Panc1 (cell line): ENCODE data around the gene ACACB.

Experiments
- POLR2AphosphoS5 ChIP-seq: IDR thresholded peaks from 2 replicates; pipeline ENCODE4 v1.6.1; 2012; ENCODE audit warnings: mild to moderate bottlenecking, low read depth, low read length, moderate library complexity
- TF ChIP-seq, protein P1 (sequence below), 2 experiments: IDR thresholded peaks; 2 replicates each; pipeline ENCODE4 v1.6.1; 2011 to 2012; ENCODE audit warnings: low read depth in 2 of 2, control low read depth in 1 of 2, low read length in 1 of 2, mild to moderate bottlenecking in 1 of 2, moderate library complexity in 1 of 2; ENCODE audit not compliant: insufficient read depth in 1 of 2
- TF ChIP-seq, protein P2 (sequence below): fragments of 450-650 bp; IDR thresholded peaks from 2 replicates; pipeline ENCODE4 v1.5.1; 2017; ENCODE audit warnings: mild to moderate bottlenecking

DNA sequence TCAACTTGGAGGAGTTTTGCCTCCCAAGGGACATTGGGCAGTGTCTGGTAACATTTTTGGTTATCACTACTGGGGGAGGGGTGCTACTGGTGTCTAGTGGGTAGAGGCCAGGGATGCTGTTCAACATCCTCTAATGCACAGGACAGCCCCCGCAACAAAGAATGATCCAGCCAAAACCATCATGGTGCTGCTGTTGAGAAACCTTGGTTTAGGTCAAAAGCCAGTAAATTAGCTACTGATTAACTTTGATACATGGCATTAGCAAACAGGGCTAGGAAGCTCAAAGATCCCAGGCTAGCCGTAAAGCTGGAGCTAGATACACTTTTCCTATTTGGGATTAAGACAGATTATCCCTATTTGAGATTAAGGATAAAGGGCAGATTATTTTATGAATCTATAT is 32.0 kb upstream of the ACACB start:
- TF ChIP-seq, protein P1, sequence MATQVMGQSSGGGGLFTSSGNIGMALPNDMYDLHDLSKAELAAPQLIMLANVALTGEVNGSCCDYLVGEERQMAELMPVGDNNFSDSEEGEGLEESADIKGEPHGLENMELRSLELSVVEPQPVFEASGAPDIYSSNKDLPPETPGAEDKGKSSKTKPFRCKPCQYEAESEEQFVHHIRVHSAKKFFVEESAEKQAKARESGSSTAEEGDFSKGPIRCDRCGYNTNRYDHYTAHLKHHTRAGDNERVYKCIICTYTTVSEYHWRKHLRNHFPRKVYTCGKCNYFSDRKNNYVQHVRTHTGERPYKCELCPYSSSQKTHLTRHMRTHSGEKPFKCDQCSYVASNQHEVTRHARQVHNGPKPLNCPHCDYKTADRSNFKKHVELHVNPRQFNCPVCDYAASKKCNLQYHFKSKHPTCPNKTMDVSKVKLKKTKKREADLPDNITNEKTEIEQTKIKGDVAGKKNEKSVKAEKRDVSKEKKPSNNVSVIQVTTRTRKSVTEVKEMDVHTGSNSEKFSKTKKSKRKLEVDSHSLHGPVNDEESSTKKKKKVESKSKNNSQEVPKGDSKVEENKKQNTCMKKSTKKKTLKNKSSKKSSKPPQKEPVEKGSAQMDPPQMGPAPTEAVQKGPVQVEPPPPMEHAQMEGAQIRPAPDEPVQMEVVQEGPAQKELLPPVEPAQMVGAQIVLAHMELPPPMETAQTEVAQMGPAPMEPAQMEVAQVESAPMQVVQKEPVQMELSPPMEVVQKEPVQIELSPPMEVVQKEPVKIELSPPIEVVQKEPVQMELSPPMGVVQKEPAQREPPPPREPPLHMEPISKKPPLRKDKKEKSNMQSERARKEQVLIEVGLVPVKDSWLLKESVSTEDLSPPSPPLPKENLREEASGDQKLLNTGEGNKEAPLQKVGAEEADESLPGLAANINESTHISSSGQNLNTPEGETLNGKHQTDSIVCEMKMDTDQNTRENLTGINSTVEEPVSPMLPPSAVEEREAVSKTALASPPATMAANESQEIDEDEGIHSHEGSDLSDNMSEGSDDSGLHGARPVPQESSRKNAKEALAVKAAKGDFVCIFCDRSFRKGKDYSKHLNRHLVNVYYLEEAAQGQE (IDR thresholded peaks at IDR 0.05; ENCODE audit: insufficient read depth in 1 of 2, low read depth in 2 of 2, low read length in 1 of 2): no peak
- TF ChIP-seq, protein P2, sequence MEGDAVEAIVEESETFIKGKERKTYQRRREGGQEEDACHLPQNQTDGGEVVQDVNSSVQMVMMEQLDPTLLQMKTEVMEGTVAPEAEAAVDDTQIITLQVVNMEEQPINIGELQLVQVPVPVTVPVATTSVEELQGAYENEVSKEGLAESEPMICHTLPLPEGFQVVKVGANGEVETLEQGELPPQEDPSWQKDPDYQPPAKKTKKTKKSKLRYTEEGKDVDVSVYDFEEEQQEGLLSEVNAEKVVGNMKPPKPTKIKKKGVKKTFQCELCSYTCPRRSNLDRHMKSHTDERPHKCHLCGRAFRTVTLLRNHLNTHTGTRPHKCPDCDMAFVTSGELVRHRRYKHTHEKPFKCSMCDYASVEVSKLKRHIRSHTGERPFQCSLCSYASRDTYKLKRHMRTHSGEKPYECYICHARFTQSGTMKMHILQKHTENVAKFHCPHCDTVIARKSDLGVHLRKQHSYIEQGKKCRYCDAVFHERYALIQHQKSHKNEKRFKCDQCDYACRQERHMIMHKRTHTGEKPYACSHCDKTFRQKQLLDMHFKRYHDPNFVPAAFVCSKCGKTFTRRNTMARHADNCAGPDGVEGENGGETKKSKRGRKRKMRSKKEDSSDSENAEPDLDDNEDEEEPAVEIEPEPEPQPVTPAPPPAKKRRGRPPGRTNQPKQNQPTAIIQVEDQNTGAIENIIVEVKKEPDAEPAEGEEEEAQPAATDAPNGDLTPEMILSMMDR: no peak
- no peak for TF ChIP-seq POLR2AphosphoS5
